Nephron progenitor cell (in vitro differentiated cells): ENCODE data around the gene HIBCH.
"Not testable (repeated sequence)": the region's sequence is repeated elsewhere in the genome, so short reads cannot be mapped to it uniquely, and the experiment has no call there.

Experiments used
- DNase-seq: peaks from one replicate; pipeline ENCODE4 v3.0.0; 2021
- H3K27ac Mint-ChIP-seq: 2 replicates; pipeline ENCODE4 v1.8.0; 2021; ENCODE audit warnings: mild to moderate bottlenecking, moderate library complexity, mixed read lengths
- H3K27me3 Mint-ChIP-seq: 2 replicates; pipeline ENCODE4 v1.8.0; 2021; ENCODE audit warnings: mild to moderate bottlenecking, low read depth, mixed read lengths; ENCODE audit not compliant: poor library complexity
- H3K36me3 Mint-ChIP-seq: 2 replicates; pipeline ENCODE4 v1.8.0; 2021; ENCODE audit warnings: low read depth, mixed read lengths
- H3K4me1 Mint-ChIP-seq: 2 replicates; pipeline ENCODE4 v1.8.0; 2021; ENCODE audit warnings: mixed read lengths
- H3K4me3 Mint-ChIP-seq: 2 replicates; pipeline ENCODE4 v1.8.0; 2021; ENCODE audit warnings: mild to moderate bottlenecking, moderate library complexity, mixed read lengths
- H3K9me3 Mint-ChIP-seq: 2 replicates; pipeline ENCODE4 v1.8.0; 2021; ENCODE audit warnings: mild to moderate bottlenecking, moderate library complexity, mixed read lengths
- CTCF ChIP-seq: fragments of 200-600 bp; sonication (generic); IDR thresholded peaks from 2 replicates; pipeline ENCODE4 v1.5.0; 2021; ENCODE audit warnings: antibody characterized with exemption

The HIBCH gene

GRCh38 chr2:190339394-190339793 is 19.8 kb upstream of the HIBCH start:
- no peaks in the 10 kb centered on the region for H3K36me3 Mint-ChIP-seq
- DNase-seq = no peak
- peaks cover 14% of the 10 kb centered on the region for H3K27me3 Mint-ChIP-seq
- H3K27ac Mint-ChIP-seq = no peak overlapping the region
- H3K9me3 Mint-ChIP-seq = no peaks in the 10 kb centered on the region
- H3K4me1 Mint-ChIP-seq = peaks cover 3% of the 10 kb centered on the region
- no peak for TF ChIP-seq CTCF
- no peak overlapping the region for H3K4me3 Mint-ChIP-seq

GRCh38 chr2:190338453-190338852 is 18.8 kb upstream of the HIBCH start:
- H3K27ac Mint-ChIP-seq = no peak overlapping the region
- DNase-seq = no peak
- H3K27me3 Mint-ChIP-seq = peaks cover 10% of the 10 kb centered on the region
- no peaks in the 10 kb centered on the region for H3K9me3 Mint-ChIP-seq
- H3K4me1 Mint-ChIP-seq = no peaks in the 10 kb centered on the region
- no peaks in the 10 kb centered on the region for H3K36me3 Mint-ChIP-seq
- H3K4me3 Mint-ChIP-seq = no peak overlapping the region
- no peak for TF ChIP-seq CTCF

GRCh38 chr2:190336420-190336819 is 16.8 kb upstream of the HIBCH start:
- H3K27me3 Mint-ChIP-seq = no peaks in the 10 kb centered on the region
- no peak overlapping the region for H3K4me3 Mint-ChIP-seq
- no peak for DNase-seq
- TF ChIP-seq CTCF = no peak
- H3K9me3 Mint-ChIP-seq = no peaks in the 10 kb centered on the region
- H3K4me1 Mint-ChIP-seq = no peaks in the 10 kb centered on the region
- no peaks in the 10 kb centered on the region for H3K36me3 Mint-ChIP-seq
- H3K27ac Mint-ChIP-seq = no peak overlapping the region

- H3K27me3 Mint-ChIP-seq, H3K27ac Mint-ChIP-seq, H3K4me1 Mint-ChIP-seq, H3K36me3 Mint-ChIP-seq, DNase-seq, H3K9me3 Mint-ChIP-seq, H3K4me3 Mint-ChIP-seq: not testable (repeated sequence)
Observed at GRCh38 chr2:190335584-190335983, 16.0 kb upstream of the HIBCH start.

- H3K36me3 Mint-ChIP-seq = no peaks in the 10 kb centered on the region
- no peaks in the 10 kb centered on the region for H3K4me1 Mint-ChIP-seq
- no peaks in the 10 kb centered on the region for H3K9me3 Mint-ChIP-seq
- DNase-seq = no peak
- peaks cover 6% of the 10 kb centered on the region for H3K27me3 Mint-ChIP-seq
- no peak for TF ChIP-seq CTCF
- no peak overlapping the region for H3K27ac Mint-ChIP-seq
- no peak overlapping the region for H3K4me3 Mint-ChIP-seq
Observed at GRCh38 chr2:190335225-190335559, 15.6 kb upstream of the HIBCH start.

- no peak overlapping the region for H3K27ac Mint-ChIP-seq
- H3K4me1 Mint-ChIP-seq = no peaks in the 10 kb centered on the region
- TF ChIP-seq CTCF = no peak
- no peaks in the 10 kb centered on the region for H3K36me3 Mint-ChIP-seq
- no peaks in the 10 kb centered on the region for H3K9me3 Mint-ChIP-seq
- peaks cover 6% of the 10 kb centered on the region for H3K27me3 Mint-ChIP-seq
- DNase-seq = no peak
- no peak overlapping the region for H3K4me3 Mint-ChIP-seq
Observed at GRCh38 chr2:190334479-190335224, 15.0 kb upstream of the HIBCH start.
